Uterus (tissue), 4 donors: ENCODE results near the gene FAM187B. TPM values are rescaled to one million over a fixed set of nuclear protein-coding genes. Genes with fewer than 3 reads are reported as not detected.

Experiments used
- DNase-seq, 2 donors: peaks; one replicate each; pipeline ENCODE4 v3.0.0-alpha.2; 2019 to 2020
- H3K27ac ChIP-seq, 2 donors: fragments of 200-600 bp; sonication (generic); 1 replicate in 1 of 2; 2 replicates in 1 of 2; pipeline ENCODE4 v1.5.1; 2016 to 2018
- H3K27me3 ChIP-seq, 2 donors: fragments of 200-600 bp; sonication (generic); one replicate each; pipeline ENCODE4 v1.5.1; 2018 to 2019; ENCODE audit warnings: control low read depth in 1 of 2
- H3K36me3 ChIP-seq, 2 donors: fragments of 200-600 bp; sonication (generic); one replicate each; pipeline ENCODE4 v1.5.1; 2019; ENCODE audit warnings: control low read depth in 1 of 2
- H3K4me1 ChIP-seq, 2 donors: fragments of 200-600 bp; sonication (generic); one replicate each; pipeline ENCODE4 v1.5.1; 2018 to 2019; ENCODE audit warnings: control low read depth in 1 of 2
- H3K4me3 ChIP-seq, 2 donors: fragments of 200-600 bp; sonication (generic); 1 replicate in 1 of 2; 2 replicates in 1 of 2; pipeline ENCODE4 v1.5.1; 2018 to 2019; ENCODE audit warnings: mild to moderate bottlenecking in 1 of 2
- H3K9me3 ChIP-seq, 2 donors: fragments of 200-600 bp; sonication (generic); one replicate each; pipeline ENCODE4 v1.5.1; 2019; ENCODE audit warnings: control low read depth in 1 of 2
- POLR2A ChIP-seq, 2 donors: fragments of 450-650 bp; IDR thresholded peaks; one replicate each; pipeline ENCODE4 v1.6.1; 2016; ENCODE audit warnings: antibody characterized with exemption in 2 of 2, mild to moderate bottlenecking in 1 of 2, moderate library complexity in 1 of 2
- intact Hi-C: fragments of 100-400 bp; cut with DNase I; formaldehyde crosslinking; loops from one replicate; pipeline ENCODE4 v1.15.1; 2023; ENCODE audit warnings: low total_unique reads
- total RNA-seq, 4 donors: library from RNA; depleted of rRNA in 3 of 4; stranded (reverse); fragments of >200 nt in 3 of 4; gene quantifications; one replicate each; pipeline versions ENCODE4 v1.1.0 to v1.2.4, GENCODE V29; 2014 to 2023
- TF ChIP-seq, protein P1 (sequence below), 4 experiments: fragments of 200-600 bp in 2 of 4; fragments of 450-650 bp in 2 of 4; sonication (generic) in 2 of 4; IDR thresholded peaks; one replicate each; pipeline ENCODE4 v1.5.1; 2016 to 2019; ENCODE audit warnings: antibody characterized with exemption in 4 of 4, mild to moderate bottlenecking in 2 of 4, moderate library complexity in 1 of 4
- donor health status: DM: yes; HTN: yes; CAD: no.

FAM187B gene
- total RNA-seq, 4 donors from 2014 or later, result 0.21 TPM; not detected in 3

DNA sequence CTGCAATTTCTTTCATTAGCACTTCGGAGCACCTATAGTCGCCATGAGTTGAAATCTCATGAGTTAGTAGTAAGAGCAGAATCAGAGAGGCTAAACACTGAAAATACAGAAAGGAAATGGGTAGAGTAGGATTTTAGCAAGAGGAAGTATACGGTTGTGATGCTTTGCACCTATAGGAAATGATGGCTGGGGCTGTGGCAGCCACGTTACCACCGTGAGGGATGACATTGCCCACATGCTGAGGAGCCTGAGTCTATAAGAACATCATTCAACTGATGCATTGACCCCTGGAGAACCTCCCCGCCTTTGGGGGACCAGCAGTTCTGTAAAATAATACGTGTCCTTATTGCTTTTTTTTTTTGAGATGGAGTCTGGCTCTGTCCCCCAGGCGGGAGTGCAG is 20.4 kb downstream of the FAM187B start:
- intact Hi-C loops, result no loop called here
- no peaks in the 10 kb centered on the region for H3K9me3 ChIP-seq
- no peaks in the 10 kb centered on the region for H3K4me1 ChIP-seq
- no peak for TF ChIP-seq POLR2A (IDR thresholded peaks at IDR 0.05)
- TF ChIP-seq, protein P1, sequence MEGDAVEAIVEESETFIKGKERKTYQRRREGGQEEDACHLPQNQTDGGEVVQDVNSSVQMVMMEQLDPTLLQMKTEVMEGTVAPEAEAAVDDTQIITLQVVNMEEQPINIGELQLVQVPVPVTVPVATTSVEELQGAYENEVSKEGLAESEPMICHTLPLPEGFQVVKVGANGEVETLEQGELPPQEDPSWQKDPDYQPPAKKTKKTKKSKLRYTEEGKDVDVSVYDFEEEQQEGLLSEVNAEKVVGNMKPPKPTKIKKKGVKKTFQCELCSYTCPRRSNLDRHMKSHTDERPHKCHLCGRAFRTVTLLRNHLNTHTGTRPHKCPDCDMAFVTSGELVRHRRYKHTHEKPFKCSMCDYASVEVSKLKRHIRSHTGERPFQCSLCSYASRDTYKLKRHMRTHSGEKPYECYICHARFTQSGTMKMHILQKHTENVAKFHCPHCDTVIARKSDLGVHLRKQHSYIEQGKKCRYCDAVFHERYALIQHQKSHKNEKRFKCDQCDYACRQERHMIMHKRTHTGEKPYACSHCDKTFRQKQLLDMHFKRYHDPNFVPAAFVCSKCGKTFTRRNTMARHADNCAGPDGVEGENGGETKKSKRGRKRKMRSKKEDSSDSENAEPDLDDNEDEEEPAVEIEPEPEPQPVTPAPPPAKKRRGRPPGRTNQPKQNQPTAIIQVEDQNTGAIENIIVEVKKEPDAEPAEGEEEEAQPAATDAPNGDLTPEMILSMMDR (IDR thresholded peaks at IDR 0.05), result no peak
- DNase-seq, result no peak
- H3K36me3 ChIP-seq, result no peaks in the 10 kb centered on the region
- H3K4me3 ChIP-seq, result no peak overlapping the region
- H3K27me3 ChIP-seq, result no peaks in the 10 kb centered on the region
- no peak overlapping the region for H3K27ac ChIP-seq

DNA sequence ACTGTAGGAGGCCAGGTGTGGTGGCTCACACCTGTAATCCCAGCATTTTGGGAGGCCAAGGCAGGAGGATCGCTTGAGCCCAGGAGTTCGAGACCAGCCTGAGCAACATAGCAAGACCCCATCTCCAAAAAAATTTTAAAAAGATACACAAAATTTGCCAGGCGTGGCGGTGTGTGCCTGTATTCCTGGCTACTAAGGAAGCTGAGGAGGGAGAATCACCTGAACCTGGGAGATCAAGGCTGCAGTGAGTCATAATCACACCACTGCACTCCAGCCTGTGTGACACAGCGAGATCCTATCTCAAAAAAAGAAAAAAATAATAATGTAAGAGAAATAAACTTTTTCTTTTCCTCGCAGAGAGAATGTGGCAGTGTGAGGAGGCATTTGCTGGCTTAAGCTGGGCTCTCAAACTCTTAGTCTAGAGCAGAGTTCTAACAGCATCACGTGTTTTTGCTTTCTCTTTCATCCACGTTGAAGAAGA is 21.1 kb downstream of the FAM187B start:
- Histone ChIP-seq H3K4me3 (no peak overlapping the region), H3K27me3 (no peaks in the 10 kb centered on the region), H3K36me3 (no peaks in the 10 kb centered on the region), H3K9me3 (no peaks in the 10 kb centered on the region), H3K4me1 (no peaks in the 10 kb centered on the region), H3K27ac (no peak overlapping the region)
- TF ChIP-seq, protein P1 (IDR thresholded peaks at IDR 0.05), result no peak
- TF ChIP-seq POLR2A (IDR thresholded peaks at IDR 0.05), result no peak
- no peak for DNase-seq
- intact Hi-C loops, result no loop called here

DNA sequence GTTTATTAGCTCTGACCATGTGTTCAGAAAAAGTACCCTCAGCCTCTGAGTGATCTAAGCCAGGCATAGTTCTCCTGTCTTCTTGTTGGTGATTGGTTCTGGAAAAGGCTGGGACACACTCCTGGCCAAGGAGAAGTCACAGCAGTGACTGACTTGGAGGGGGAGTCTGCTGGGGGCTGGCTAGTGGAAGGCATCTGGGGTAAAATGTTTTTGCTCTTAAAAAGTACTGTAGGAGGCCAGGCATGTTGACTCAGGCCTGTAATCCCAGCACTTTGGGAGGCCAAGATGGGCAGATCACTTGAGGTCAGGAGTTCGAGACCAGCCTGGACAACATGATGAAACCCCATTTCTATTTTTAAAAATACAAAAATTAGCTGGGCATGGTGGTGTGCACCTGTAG is 21.7 kb downstream of the FAM187B start:
- no peak for DNase-seq
- no peak overlapping the region for H3K4me3 ChIP-seq
- H3K36me3 ChIP-seq, result no peaks in the 10 kb centered on the region
- H3K27me3 ChIP-seq, result no peaks in the 10 kb centered on the region
- TF ChIP-seq, protein P1 (IDR thresholded peaks at IDR 0.05), result no peak
- no peak overlapping the region for H3K27ac ChIP-seq
- H3K9me3 ChIP-seq, result no peaks in the 10 kb centered on the region
- intact Hi-C loops, result no loop called here
- no peaks in the 10 kb centered on the region for H3K4me1 ChIP-seq

DNA sequence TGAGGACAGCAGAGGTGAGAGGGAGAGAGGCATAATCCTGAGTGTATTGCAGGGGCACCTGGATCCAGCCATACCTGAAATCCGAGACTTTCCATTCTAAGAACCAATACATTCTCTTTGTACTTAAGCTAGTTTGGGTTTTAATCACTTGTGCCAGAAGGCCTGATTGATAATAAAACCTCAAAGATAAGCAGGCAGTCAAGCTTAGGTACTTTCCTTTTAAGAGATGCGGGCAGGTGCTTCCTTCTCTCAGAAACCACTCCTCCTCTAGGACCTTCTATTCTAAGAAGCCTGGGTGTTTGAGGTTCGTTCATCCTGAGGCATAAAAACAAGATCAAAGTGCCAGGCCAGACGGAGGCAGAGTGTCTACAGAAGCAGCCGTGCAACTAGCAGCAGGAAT is 22.2 kb downstream of the FAM187B start:
- no peaks in the 10 kb centered on the region for H3K27me3 ChIP-seq
- H3K4me1 ChIP-seq, result no peaks in the 10 kb centered on the region
- intact Hi-C loops, result no loop called here
- DNase-seq, result no peak
- no peaks in the 10 kb centered on the region for H3K36me3 ChIP-seq
- H3K27ac ChIP-seq, result no peak overlapping the region
- H3K9me3 ChIP-seq, result no peaks in the 10 kb centered on the region
- TF ChIP-seq, protein P1 (IDR thresholded peaks at IDR 0.05), result no peak
- TF ChIP-seq POLR2A (IDR thresholded peaks at IDR 0.05), result no peak
- no peak overlapping the region for H3K4me3 ChIP-seq

DNA sequence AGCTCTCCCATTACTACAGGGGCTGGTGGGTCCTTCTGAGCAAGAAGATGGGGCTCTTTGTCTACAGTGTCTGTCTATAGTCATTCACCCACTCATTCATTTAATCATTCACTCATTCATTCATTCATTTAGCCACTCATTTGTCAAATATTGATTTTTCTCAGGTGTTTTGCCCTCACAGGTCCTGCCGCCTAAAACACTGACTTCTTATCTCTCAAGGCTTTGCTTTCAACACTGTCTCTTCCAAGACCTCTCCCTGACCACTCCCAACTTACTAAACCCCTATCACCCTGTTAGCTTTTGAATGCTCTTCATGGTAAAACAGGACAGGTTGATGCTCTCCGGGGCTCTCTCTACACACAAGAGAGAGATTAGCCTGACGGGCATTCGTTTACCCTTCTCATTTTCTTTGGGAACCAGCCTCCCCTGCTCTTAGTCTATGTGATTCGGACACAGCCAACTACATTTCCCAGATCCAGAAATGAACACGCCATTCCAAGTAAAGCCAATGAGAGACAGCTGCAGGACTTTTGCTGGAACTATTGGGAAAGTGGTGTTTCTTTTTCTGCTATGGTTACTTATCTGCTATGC is 22.7 kb downstream of the FAM187B start:
- H3K27ac ChIP-seq, result no peak overlapping the region
- intact Hi-C loops, result no loop called here
- H3K9me3 ChIP-seq, result no peaks in the 10 kb centered on the region
- DNase-seq, result no peak
- H3K36me3 ChIP-seq, result no peaks in the 10 kb centered on the region
- no peak overlapping the region for H3K4me3 ChIP-seq
- H3K27me3 ChIP-seq, result no peaks in the 10 kb centered on the region
- no peak for TF ChIP-seq POLR2A (IDR thresholded peaks at IDR 0.05)
- TF ChIP-seq, protein P1 (IDR thresholded peaks at IDR 0.05), result no peak
- H3K4me1 ChIP-seq, result no peaks in the 10 kb centered on the region
